Left forelimb (tissue), 1 donor: ENCODE data around the gene FDXR.
"Not testable (repeated sequence)": the region's sequence is repeated elsewhere in the genome, so short reads cannot be mapped to it uniquely, and the experiment has no call there.

ENCODE experiments used
- DNase-seq: peaks from one replicate; pipeline ENCODE4 v3.0.0-alpha.2; 2018; ENCODE audit warnings: low spot score

Gene FDXR

GRCh38 chr17:74872313-74873036, at the start of gene FDXR:
TSS of gene FDXR (minus strand) at chr17:74872994. CDS start at chr17:74872944, 50 bp downstream.
- DNase-seq, result no peak

GRCh38 chr17:74922172-74922571, 49.4 kb upstream of the FDXR start:
- no peak for DNase-seq

- no peak for DNase-seq
These were observed 49.0 kb upstream of the FDXR start for GRCh38 chr17:74921769-74922168.

- DNase-seq, result no peak
These were observed 48.4 kb upstream of the FDXR start for GRCh38 chr17:74921026-74921681.

DNA sequence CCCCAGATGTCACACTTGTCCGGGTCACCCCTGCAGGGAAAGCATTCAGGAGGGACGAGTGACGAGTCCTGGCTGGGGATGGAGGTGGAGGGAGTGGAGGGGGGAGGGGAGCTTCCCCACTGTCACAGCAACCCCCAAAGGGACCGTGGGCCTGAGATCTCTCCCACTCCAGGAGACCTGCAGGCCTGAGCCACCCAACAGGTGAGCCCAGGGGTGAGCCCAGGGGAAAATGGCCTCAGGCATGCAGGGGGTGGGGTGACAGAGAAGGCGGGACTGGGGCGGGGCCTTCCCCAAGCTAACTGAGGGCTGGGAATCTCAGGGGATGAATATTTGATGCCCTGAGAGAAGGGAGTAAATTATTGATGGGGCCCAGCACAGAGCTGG, 47.8 kb upstream of the FDXR start:
- no peak for DNase-seq

GRCh38 chr17:74920306-74920620, 47.5 kb upstream of the FDXR start:
- DNase-seq, result no peak

GRCh38 chr17:74919440-74920305, 46.9 kb upstream of the FDXR start:
- no peak for DNase-seq

GRCh38 chr17:74918906-74919305, 46.1 kb upstream of the FDXR start:
- DNase-seq, result no peak

DNA sequence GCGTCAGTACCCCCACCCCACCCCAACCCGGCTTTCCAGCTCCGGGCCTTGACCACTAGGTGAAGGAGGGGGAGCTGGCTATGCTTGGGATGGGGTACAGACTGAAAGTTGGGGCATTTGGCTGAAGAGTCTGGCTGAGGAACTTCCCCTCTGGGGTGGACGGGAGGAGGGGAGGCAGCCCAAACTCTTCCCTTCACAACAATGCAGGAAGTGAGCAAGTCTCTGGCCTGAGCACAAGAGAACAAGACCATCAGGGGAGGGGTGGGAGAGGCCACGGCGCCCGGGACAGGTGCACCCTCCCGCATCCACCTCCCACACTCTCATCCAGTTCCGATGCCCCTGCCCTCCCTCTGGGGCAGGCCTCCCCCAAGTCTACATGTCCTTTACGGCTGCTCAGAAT, 44.6 kb upstream of the FDXR start:
- DNase-seq, result no peak

- DNase-seq, result no peak
These were observed 44.0 kb upstream of the FDXR start for GRCh38 chr17:74916851-74917199.

- no peak for DNase-seq
These were observed 43.5 kb upstream of the FDXR start for GRCh38 chr17:74916136-74916850.

DNA sequence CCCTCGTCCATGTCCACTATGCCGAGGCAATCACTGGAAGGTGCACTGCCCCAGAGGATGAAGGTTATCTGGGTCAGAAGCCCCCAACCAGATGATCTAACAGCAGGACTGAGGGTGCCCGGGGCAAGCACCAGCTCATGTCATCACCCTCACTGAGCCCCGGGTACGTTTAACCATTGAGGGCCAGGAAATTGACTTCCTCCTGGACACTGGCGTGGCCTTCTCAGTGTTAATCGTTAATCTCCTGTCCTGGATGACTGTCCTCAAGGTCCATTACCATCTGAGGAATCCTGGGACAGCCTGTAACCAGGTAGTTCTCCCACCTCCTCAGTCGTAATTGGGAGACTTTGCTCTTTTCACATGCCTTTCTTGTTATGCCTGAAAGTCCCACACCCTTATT, 38.6 kb upstream of the FDXR start:
- DNase-seq, result not testable (repeated sequence)

GRCh38 chr17:74909097-74909496, 36.3 kb upstream of the FDXR start:
- DNase-seq, result not testable (repeated sequence)

- no peak for DNase-seq
These were observed 34.2 kb upstream of the FDXR start for GRCh38 chr17:74907012-74907411.

GRCh38 chr17:74906214-74906793, 33.5 kb upstream of the FDXR start:
- not testable (repeated sequence) for DNase-seq

DNA sequence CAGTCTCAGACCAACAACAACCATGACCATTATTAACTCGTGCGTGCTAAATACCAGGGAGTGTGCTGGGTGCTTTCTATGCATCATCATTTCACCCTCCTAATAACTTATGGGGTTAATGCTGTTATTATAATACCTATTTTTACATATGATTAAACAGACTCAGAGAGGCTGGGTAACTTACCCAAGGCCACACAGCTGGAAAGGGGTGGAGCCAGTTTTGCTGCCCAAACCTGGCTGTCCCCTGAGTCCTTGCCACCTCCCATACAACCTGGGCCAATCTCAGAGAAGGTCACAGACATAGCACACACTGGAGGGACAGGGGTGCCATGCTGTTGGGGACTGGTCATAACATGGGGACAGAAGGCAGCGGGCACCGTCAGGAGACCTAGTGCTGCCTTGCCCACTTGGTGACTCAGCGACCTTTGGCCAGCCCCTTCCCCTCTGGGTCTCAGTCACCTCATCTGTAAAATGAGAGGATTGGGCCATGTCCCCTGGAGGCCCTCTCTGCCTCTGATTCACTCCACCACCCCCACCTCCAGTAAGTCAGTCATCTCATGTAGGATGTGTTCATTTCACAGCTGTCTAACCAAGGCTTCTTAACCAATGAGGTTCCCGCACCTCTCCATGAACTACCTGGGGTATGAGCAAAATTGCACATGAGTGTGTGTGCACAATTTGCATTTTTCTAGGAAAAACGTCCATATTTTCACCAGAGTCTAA, 32.1 kb upstream of the FDXR start:
- no peak for DNase-seq

DNA sequence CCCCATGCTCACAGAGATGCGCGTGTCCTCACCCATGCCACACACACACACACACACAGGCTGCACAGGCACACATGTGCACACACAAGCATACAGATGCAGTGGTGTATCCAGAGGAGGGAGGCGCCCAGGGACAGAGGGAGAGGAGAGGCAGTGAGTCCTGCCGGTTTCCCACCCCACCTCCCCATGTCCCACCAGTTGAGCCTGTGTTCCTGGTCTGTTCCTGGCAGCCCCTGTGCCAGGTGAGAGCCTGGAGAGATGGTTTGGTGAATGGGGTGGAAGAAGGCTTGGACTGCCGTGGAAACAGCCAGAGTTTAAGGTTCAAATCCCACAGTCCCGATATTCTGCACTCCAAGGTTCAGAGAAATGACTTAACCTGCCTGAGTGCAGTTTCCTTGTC, 30.9 kb upstream of the FDXR start:
- no peak for DNase-seq

DNA sequence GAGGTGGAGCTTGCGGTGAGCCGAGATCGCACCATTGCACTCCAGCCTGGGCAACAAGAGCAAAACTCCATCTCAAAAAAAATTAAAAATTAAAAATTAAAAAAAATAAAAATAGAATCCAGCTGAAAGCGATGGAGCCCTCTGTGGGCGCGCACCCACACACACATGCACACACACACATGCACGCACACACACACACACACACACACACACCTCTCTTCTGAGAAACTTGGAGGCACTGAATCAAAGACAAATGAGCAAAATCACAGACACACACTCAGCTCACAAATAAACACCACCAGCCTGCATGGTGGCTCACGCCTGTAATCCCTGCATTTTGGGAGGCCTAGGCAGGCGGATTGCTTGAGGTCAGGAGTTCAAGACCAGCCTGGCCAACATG, 30.2 kb upstream of the FDXR start:
- no peak for DNase-seq

- DNase-seq, result no peak
These were observed 28.8 kb upstream of the FDXR start for GRCh38 chr17:74901353-74902135.

DNA sequence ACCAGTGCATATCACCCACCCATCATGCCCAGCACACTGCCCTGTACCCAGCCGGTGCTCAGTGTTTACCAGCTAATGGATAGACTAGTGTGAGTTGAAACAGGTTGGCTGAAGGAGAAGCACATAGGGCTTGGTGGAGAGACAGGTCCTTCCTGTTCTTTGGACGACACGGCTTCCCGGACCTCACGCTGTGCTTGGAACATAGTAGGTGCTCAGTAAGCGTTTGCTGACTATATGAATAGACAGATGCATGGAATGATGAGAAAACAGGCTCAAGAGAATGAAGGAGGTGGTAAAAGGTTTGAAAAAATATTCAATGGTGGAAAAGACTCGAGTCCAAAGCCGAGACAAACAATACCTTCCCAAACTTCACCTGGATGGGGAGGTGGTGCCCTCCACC, 27.4 kb upstream of the FDXR start:
- DNase-seq, result no peak
